GM13977 (cell line): ENCODE data around the gene PHC1.
"Not testable (repeated sequence)": the region's sequence is repeated elsewhere in the genome, so short reads cannot be mapped to it uniquely, and the experiment has no call there.

Experiments
- DNase-seq: peaks from one replicate; pipeline ENCODE4 v3.0.0; 2012; ENCODE audit warnings: low spot score
- in situ Hi-C: fragments of 300-500 bp; cut with MboI; formaldehyde crosslinking; loops from one replicate; pipeline ENCODE4 v1.12.0; 2022; ENCODE audit warnings: low sequenced_read_pairs, low pct_unique_long_range_greater_than_20kb, mixed read lengths, inconsistent platforms; ENCODE audit not compliant: unreplicated experiment
- TF ChIP-seq, protein P1 (sequence below): IDR thresholded peaks from 2 replicates; pipeline ENCODE4 v1.5.1; 2012; ENCODE audit warnings: mild to moderate bottlenecking, control low read depth; ENCODE audit not compliant: insufficient read depth; ENCODE audit errors: extremely low read depth, missing control alignments

PHC1 gene

GRCh38 chr12:8894986-8895385, 19.3 kb upstream of the PHC1 start:
- in situ Hi-C loops = no loop called here
- DNase-seq = no peak
- TF ChIP-seq, protein P1, sequence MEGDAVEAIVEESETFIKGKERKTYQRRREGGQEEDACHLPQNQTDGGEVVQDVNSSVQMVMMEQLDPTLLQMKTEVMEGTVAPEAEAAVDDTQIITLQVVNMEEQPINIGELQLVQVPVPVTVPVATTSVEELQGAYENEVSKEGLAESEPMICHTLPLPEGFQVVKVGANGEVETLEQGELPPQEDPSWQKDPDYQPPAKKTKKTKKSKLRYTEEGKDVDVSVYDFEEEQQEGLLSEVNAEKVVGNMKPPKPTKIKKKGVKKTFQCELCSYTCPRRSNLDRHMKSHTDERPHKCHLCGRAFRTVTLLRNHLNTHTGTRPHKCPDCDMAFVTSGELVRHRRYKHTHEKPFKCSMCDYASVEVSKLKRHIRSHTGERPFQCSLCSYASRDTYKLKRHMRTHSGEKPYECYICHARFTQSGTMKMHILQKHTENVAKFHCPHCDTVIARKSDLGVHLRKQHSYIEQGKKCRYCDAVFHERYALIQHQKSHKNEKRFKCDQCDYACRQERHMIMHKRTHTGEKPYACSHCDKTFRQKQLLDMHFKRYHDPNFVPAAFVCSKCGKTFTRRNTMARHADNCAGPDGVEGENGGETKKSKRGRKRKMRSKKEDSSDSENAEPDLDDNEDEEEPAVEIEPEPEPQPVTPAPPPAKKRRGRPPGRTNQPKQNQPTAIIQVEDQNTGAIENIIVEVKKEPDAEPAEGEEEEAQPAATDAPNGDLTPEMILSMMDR = no peak

- TF ChIP-seq, protein P1 = no peak
- in situ Hi-C loops = no loop called here
- no peak for DNase-seq
These were observed 17.2 kb upstream of the PHC1 start for GRCh38 chr12:8897081-8897480.

DNA sequence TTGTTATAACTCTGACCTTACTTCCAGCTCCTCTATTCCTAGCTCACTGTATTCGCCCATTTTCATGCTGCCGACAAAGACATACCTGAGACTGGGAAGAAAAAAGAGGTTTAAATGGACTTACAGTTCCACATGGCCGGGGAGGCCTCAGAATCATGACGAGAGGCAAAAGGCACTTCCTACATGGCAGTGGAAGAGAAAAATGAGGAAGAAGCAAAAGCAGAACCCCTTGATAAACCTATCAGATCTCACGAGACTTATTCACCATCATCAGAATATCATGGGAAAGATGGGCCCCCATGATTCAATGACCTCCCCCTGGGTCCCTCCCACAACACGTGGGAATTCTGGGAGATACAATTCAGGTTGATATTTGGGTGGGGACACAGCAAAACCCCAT, 14.5 kb upstream of the PHC1 start:
- no peak for DNase-seq
- in situ Hi-C loops = no loop called here
- TF ChIP-seq, protein P1 = no peak

- in situ Hi-C loops, DNase-seq: not testable (repeated sequence)
These were observed 11.6 kb upstream of the PHC1 start for GRCh38 chr12:8902703-8903102.

- no peak for DNase-seq
- in situ Hi-C loops = no loop called here
- TF ChIP-seq, protein P1 = no peak
These were observed 10.7 kb upstream of the PHC1 start for GRCh38 chr12:8903646-8904045.

DNA sequence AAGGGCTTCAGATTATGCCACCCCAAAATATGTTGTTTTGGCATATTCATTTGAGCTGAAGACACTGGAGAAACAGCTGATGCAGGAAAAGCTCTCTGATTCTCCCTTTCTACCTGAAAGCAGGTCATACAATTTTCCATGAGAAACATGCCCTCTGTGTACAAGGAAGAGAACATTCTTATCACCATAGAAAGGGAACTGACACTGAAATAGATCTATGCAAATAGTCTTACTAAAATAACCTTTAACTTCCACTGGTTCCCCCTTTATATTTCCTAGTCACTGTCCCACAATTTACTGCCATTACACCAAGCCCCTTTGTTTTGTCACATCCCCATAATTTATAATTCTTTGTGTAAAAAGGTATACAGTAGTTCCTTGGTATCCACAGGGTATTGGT, 9.6 kb upstream of the PHC1 start:
- TF ChIP-seq, protein P1 = no peak
- in situ Hi-C loops = no loop called here
- DNase-seq = no peak

DNA sequence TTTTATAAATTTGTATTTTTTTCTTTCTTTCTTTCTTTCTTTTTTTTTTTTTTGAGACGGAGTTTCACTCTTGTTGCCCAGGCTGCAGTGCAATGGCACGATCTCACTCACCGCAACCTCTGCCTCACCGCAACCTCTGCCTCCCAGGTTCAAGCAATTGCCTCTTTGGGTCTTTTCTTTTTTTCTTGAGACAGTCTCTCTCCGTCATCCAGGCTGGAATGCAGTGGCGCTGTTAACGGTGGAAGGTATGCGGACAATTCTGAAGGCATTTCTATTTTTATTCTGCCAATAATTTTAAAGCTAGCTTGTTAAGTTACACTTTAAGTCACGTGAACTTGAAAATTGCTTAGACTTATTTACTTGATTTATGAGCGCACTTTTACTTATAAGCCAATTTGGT, 8.8 kb upstream of the PHC1 start:
- TF ChIP-seq, protein P1 = no peak
- in situ Hi-C loops = no loop called here
- DNase-seq = no peak
